Hepatocyte (in vitro differentiated cells): ENCODE results near the gene VENTX.

ENCODE experiments used
- EZH2 ChIP-seq: fragments of 200-600 bp; sonication (generic); IDR thresholded peaks from 2 replicates; pipeline ENCODE4 v1.6.1; 2016; ENCODE audit warnings: antibody characterized with exemption, mild to moderate bottlenecking, borderline replicate concordance
- EZH2phosphoT487 ChIP-seq: fragments of 200-600 bp; sonication (generic); IDR thresholded peaks from one replicate; pipeline ENCODE4 v1.6.1; 2018; ENCODE audit warnings: antibody characterized with exemption, mild to moderate bottlenecking, low read depth, moderate library complexity; ENCODE audit not compliant: unreplicated experiment, severe bottlenecking
- TF ChIP-seq, protein P1 (sequence below): fragments of 200-600 bp; sonication (generic); IDR thresholded peaks from 2 replicates; pipeline ENCODE4 v1.5.1; 2016; ENCODE audit warnings: antibody characterized with exemption, mild to moderate bottlenecking; ENCODE audit not compliant: poor library complexity

DNA sequence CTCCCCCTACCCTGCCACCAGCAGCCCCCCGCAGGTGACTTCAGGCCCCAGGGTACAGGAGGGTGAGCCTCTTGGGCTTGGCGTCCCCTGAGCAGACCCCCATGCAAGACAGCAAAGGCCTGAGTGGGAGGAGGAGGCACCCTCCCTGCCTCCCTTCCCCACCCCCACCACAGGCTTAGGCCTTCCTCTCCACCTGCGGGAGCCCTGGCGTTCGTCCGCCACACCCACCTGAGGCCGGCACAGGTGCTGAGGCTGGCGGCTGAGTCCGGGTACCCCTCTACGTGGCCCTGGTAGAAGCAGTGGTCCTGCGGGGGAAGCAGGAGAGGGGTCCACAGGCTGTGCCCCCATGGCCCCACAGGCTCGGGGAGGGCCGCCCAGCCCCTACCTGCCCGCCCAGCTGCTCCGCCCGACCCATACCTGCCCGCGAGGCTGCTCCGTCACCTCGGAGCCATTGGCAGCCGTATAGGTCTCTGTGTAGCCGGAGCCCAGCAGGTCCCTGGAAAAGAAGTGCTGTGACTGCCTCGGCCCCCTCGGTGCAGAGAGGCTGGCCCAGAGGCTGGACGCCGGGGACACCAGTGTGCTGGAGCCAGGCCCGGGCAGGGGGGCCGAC is 36.0 kb downstream of the VENTX start:
- TF ChIP-seq, protein P1, sequence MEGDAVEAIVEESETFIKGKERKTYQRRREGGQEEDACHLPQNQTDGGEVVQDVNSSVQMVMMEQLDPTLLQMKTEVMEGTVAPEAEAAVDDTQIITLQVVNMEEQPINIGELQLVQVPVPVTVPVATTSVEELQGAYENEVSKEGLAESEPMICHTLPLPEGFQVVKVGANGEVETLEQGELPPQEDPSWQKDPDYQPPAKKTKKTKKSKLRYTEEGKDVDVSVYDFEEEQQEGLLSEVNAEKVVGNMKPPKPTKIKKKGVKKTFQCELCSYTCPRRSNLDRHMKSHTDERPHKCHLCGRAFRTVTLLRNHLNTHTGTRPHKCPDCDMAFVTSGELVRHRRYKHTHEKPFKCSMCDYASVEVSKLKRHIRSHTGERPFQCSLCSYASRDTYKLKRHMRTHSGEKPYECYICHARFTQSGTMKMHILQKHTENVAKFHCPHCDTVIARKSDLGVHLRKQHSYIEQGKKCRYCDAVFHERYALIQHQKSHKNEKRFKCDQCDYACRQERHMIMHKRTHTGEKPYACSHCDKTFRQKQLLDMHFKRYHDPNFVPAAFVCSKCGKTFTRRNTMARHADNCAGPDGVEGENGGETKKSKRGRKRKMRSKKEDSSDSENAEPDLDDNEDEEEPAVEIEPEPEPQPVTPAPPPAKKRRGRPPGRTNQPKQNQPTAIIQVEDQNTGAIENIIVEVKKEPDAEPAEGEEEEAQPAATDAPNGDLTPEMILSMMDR, result no peak
- no peak for TF ChIP-seq EZH2
- no peak for TF ChIP-seq EZH2phosphoT487
